Kidney epithelial cell (primary cell): ENCODE data around the gene ZNF106. TPM values are rescaled to one million over a fixed set of nuclear protein-coding genes. Genes with fewer than 3 reads are reported as not detected.

ENCODE experiments used
- DNase-seq: peaks from one replicate; pipeline ENCODE4 v3.0.0-alpha.2; 2010; ENCODE audit warnings: low read depth
- H3K27me3 ChIP-seq: 2 replicates; pipeline ENCODE4 v1.6.0; 2011; ENCODE audit warnings: low read length; ENCODE audit not compliant: control insufficient read depth, insufficient read depth
- H3K36me3 ChIP-seq: 2 replicates; pipeline ENCODE4 v1.5.1; 2011; ENCODE audit warnings: low read length; ENCODE audit not compliant: control insufficient read depth, insufficient read depth
- H3K4me3 ChIP-seq: 2 replicates; pipeline ENCODE4 v1.5.1; 2011; ENCODE audit warnings: low read depth, mild to moderate bottlenecking, control low read depth, low read length
- total RNA-seq: library from RNA; depleted of rRNA; stranded (reverse); fragments of >200 nt; gene quantifications from 2 replicates; pipeline ENCODE4 v1.2.3, GENCODE V29; 2015
- TF ChIP-seq, protein P1 (sequence below): IDR thresholded peaks from 2 replicates; pipeline ENCODE4 v1.5.1; 2011; ENCODE audit warnings: mild to moderate bottlenecking, moderate library complexity, low read length, control low read depth, inconsistent platforms; ENCODE audit not compliant: insufficient read depth, poor library complexity, severe bottlenecking

The ZNF106 gene
- total RNA-seq, 1 donor from 2014 or later, result 32.5 TPM

DNA sequence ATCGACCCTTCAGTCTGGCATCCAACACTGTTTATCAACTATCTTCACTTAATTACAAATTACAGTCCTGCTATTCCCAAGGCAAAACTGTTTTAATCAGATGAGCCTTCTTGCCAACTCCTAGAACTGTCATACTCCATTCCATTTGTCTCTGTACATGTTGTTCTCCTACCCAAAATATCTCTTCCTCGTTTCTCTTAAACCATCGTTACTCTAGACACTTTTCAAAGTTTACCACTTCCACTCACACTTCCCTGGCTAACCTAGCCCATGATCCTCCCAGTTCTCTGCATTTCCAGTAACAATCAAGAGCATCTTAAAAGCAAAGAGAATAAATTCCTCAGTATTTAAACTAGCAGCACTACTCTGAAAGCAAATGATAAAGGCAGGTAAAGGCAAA, 19.9 kb downstream of the ZNF106 start:
- TF ChIP-seq, protein P1, sequence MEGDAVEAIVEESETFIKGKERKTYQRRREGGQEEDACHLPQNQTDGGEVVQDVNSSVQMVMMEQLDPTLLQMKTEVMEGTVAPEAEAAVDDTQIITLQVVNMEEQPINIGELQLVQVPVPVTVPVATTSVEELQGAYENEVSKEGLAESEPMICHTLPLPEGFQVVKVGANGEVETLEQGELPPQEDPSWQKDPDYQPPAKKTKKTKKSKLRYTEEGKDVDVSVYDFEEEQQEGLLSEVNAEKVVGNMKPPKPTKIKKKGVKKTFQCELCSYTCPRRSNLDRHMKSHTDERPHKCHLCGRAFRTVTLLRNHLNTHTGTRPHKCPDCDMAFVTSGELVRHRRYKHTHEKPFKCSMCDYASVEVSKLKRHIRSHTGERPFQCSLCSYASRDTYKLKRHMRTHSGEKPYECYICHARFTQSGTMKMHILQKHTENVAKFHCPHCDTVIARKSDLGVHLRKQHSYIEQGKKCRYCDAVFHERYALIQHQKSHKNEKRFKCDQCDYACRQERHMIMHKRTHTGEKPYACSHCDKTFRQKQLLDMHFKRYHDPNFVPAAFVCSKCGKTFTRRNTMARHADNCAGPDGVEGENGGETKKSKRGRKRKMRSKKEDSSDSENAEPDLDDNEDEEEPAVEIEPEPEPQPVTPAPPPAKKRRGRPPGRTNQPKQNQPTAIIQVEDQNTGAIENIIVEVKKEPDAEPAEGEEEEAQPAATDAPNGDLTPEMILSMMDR, result no peak
- DNase-seq, result no peak
- Histone ChIP-seq H3K36me3 (no peaks in the 10 kb centered on the region), H3K4me3 (no peak overlapping the region), H3K27me3 (no peaks in the 10 kb centered on the region)

DNA sequence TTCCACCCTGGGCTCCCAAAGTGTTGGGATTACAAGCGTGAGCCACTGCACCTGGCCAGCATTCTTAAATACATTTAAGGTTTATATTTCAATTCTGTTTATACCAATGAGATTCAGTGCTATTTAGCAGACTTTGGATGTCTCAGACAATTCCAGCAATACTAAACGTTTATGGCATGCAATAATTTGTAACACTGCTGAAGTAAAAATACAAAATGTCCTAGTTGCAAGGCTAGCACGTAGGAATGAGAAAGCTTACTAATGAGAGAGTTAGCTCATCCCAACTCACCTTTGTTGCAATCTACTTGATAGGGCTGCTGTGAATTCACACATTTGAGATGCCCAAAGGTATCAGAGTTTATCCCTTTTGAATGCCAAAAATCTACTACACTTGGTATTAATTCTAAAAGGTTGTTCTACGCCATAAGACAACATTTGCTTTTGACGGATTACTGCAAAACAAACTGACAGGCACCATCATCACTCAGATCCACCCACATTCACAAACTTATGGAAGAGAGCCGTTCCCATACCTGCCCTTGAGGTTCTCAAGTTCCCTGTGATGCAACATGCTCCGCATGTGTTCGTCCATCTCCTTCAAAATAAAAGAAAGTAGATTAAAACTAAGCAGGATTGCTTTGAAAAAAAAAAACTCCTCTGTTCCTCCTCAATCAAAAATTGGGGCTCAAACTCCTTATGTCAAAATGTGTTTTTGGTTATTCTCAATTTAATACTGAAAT, 25.3 kb downstream of the ZNF106 start:
- Histone ChIP-seq H3K4me3 (no peak overlapping the region), H3K36me3 (no peaks in the 10 kb centered on the region), H3K27me3 (no peaks in the 10 kb centered on the region)
- TF ChIP-seq, protein P1, result no peak
- no peak for DNase-seq

DNA sequence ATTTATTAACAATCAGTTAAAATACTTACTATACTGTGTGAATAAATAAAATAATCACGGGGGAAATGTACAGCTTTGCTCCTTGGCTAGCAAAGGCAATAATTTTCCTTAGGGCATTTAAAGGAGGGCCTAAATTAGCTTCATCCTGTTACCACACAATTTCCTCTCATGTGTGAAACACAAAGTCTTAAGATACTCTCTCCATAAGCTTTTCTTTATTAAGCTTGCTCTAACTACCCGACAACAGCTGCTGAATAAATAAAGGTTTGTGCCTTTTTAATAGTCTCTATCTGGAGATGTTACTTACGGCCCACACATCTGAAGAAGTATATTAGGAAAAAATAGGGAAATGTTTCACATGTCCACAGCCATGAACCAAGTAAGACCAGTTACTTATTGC, 29.7 kb downstream of the ZNF106 start:
- TF ChIP-seq, protein P1, result no peak
- Histone ChIP-seq H3K36me3 (no peaks in the 10 kb centered on the region), H3K27me3 (no peaks in the 10 kb centered on the region), H3K4me3 (no peak overlapping the region)
- no peak for DNase-seq

DNA sequence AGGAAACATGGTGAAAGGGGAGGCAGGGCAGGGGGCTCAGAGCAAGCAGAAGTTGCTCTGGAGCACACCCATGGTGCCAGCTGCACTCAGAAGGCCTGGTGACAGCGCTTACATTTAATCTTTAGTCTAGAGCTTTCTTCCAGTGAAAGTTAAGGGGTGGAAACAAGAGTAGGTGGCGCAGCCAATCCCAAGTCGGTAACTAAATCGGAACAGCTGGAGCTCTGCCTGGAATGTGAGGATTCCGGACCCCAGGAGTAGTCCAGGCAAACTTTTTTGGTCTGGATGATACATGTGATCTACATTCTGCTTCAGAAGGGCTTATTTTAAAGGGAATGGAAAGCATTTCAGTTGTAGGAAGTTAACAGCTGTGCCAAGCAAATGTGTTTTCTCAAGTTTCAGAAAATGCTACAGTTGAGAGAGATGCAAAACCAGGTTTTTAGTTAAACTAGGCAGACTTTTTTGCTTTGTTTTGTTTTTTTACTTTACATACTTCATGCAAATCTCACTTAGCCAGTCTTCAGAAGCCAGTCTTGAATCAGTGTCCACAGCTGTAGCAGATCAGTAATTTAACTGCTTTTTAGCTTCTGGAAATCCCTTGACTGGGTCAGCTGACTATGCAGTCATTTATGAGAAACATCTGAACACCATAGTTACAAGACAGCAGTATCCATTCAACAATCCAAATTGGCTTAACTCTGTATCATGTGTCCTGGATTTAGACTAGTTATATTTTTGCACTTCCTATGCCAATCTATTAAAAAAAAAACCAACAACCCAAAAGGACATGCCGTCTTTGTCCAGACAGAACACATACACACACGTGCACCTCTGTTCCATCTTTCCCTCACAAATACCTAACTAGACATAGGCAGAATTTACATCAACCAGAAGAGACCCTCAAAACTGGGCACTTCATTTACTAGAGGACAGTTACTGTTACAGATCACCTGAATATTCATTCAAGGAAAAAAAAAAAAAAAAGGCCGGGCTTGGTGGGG, 33.2 kb downstream of the ZNF106 start:
- peak; percentile 69 for DNase-seq
- Histone ChIP-seq H3K4me3 (no peak overlapping the region), H3K27me3 (no peaks in the 10 kb centered on the region), H3K36me3 (no peaks in the 10 kb centered on the region)
- TF ChIP-seq, protein P1, result no peak

DNA sequence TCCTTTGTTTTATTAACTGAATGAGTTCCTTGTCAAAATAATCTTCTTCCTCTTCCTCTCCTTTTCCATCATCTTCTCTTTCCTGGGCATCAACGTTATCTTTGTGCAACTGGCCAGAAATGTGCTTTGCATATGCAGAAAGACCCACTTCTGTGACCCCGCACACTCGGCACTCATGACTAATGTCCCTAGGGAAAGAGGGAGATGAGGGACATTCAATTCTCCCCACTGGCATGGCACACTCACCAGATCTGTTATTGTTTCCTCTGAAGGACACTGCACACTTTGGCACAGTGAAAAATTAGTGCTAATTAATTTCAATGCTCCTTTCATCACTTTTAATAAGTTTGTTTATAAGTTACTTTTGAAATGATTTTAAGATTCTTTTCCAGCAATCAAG, 34.0 kb downstream of the ZNF106 start:
- no peak for DNase-seq
- TF ChIP-seq, protein P1, result no peak
- no peaks in the 10 kb centered on the region for H3K27me3 ChIP-seq
- no peak overlapping the region for H3K4me3 ChIP-seq
- no peaks in the 10 kb centered on the region for H3K36me3 ChIP-seq
